Body of pancreas (tissue), 4 donors: ENCODE measurements around the gene TMEM145. TPM values are rescaled to one million over a fixed set of nuclear protein-coding genes. Genes with fewer than 3 reads are reported as not detected.

ENCODE experiments used
- ATAC-seq: fragments of 150-250 bp; one replicate; pipeline ENCODE4 v1.9.1; 2016
- DNase-seq, 4 donors: peaks; one replicate each; pipeline ENCODE4 v3.0.0-alpha.2; 2019
- H3K27ac ChIP-seq, 4 donors: fragments of 200-600 bp; sonication (generic); 1 replicate in 3 of 4; 2 replicates in 1 of 4; pipeline versions ENCODE4 v1.5.1 to v1.6.1; 2016 to 2019; ENCODE audit warnings: mild to moderate bottlenecking in 1 of 4, mixed read lengths in 1 of 4, moderate library complexity in 1 of 4
- H3K27me3 ChIP-seq, 2 donors: fragments of 200-600 bp; sonication (generic); one replicate each; pipeline ENCODE4 v1.6.0; 2016; ENCODE audit warnings: mild to moderate bottlenecking in 1 of 2
- H3K36me3 ChIP-seq, 2 donors: fragments of 200-600 bp; sonication (generic); replicated peaks in 1 of 2; 2 replicates each; pipeline ENCODE4 v1.5.1; 2016; ENCODE audit warnings: low read depth in 2 of 2; ENCODE audit not compliant: insufficient read depth in 1 of 2
- H3K4me1 ChIP-seq: fragments of 200-600 bp; sonication (generic); one replicate; pipeline ENCODE4 v1.6.0; 2016
- H3K4me3 ChIP-seq, 2 donors: fragments of 200-600 bp; sonication (generic); 1 replicate in 1 of 2; 2 replicates in 1 of 2; pipeline ENCODE4 v1.5.1; 2016 to 2019
- H3K9me3 ChIP-seq, 3 donors: fragments of 200-600 bp; sonication (generic); 1 replicate in 2 of 3; 2 replicates in 1 of 3; pipeline ENCODE4 v1.5.1; 2016
- POLR2A ChIP-seq, 3 donors: fragments of 450-650 bp; IDR thresholded peaks; one replicate each; pipeline ENCODE4 v1.6.1; 2016; ENCODE audit warnings: antibody characterized with exemption in 3 of 3, mild to moderate bottlenecking in 2 of 3
- WGBS, 2 donors: methylation state at CpG; one replicate each; pipeline ENCODE4 v1.1.5; 2017; 5-methylcytosine and 5-hydroxymethylcytosine counted together
- intact Hi-C: fragments of 100-400 bp; cut with DNase I; formaldehyde crosslinking; loops from one replicate; pipeline ENCODE4 v1.15.1; 2023
- total RNA-seq, 2 donors: library from RNA; depleted of rRNA; stranded (reverse); fragments of >200 nt; gene quantifications; one replicate each; pipeline ENCODE4 v1.1.0, GENCODE V29; 2016
- TF ChIP-seq, protein P1 (sequence below), 7 experiments: fragments of 450-650 bp in 4 of 7; fragments of 200-600 bp in 3 of 7; sonication (generic) in 3 of 7; IDR thresholded peaks; one replicate each; pipeline ENCODE4 v1.5.1; 2016 to 2019; ENCODE audit warnings: antibody characterized with exemption in 7 of 7

TMEM145 gene
- total RNA-seq, 2 donors from 2014 or later = not detected

DNA sequence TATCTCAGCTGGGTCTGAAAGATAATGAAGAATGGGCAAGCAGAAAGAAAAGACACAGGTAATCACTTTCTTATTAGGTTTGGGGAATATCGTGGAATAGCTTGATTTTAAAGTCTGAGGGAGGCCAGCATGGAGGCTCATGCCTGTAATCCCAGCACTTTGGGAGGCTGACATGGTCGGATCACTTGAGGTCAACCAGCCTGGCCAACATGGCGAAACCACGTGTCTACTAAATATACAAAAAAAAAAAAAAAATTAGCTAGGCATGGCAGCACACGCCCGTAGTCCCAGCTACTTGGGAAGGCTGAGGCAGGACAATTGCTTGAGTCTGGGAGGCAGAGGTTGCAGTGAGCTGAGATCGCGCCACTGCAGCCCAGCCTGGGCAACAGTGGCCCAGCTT lies 9.2 kb upstream of the TMEM145 start:
- intact Hi-C loops = no loop called here
- TF ChIP-seq, protein P1, sequence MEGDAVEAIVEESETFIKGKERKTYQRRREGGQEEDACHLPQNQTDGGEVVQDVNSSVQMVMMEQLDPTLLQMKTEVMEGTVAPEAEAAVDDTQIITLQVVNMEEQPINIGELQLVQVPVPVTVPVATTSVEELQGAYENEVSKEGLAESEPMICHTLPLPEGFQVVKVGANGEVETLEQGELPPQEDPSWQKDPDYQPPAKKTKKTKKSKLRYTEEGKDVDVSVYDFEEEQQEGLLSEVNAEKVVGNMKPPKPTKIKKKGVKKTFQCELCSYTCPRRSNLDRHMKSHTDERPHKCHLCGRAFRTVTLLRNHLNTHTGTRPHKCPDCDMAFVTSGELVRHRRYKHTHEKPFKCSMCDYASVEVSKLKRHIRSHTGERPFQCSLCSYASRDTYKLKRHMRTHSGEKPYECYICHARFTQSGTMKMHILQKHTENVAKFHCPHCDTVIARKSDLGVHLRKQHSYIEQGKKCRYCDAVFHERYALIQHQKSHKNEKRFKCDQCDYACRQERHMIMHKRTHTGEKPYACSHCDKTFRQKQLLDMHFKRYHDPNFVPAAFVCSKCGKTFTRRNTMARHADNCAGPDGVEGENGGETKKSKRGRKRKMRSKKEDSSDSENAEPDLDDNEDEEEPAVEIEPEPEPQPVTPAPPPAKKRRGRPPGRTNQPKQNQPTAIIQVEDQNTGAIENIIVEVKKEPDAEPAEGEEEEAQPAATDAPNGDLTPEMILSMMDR (IDR thresholded peaks at IDR 0.05) = no peak
- no peak for TF ChIP-seq POLR2A (IDR thresholded peaks at IDR 0.05)

DNA sequence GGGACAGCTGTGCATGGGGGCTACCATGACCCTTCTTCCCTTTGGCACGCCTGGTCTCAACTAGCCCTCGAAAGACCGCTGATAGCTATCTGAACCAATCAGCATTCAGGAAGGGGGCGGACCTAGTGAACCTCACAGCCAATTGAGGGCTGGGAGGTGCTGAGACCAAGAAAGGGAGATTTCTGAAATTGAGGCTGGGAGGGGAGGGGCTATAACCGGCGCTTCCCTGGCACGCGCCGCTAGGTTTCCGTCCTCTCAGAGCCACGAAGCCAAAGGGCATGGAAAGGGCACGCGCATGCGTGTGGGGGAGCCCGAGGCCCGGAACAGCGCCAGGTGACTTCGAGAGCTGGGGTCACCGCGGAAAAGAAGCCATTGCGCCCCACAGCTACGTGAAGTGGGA lies 6.5 kb upstream of the TMEM145 start:
- H3K4me1 ChIP-seq = peaks cover 13% of the 10 kb centered on the region
- no peak for ATAC-seq

More for the DNA sequence above, 9.2 kb upstream of the TMEM145 start:
- ATAC-seq (no peak), DNase-seq (no peak)
- H3K9me3 ChIP-seq = no peaks in the 10 kb centered on the region
- no peak overlapping the region for H3K4me3 ChIP-seq
- no peak overlapping the region for H3K27ac ChIP-seq
- 80 to 87% methylated on average over 8 of the region's 8 CpGs for WGBS, 2 donors
- H3K4me1 ChIP-seq = peaks cover 20% of the 10 kb centered on the region
- H3K36me3 ChIP-seq = no peaks in the 10 kb centered on the region
- no peaks in the 10 kb centered on the region for H3K27me3 ChIP-seq

DNA sequence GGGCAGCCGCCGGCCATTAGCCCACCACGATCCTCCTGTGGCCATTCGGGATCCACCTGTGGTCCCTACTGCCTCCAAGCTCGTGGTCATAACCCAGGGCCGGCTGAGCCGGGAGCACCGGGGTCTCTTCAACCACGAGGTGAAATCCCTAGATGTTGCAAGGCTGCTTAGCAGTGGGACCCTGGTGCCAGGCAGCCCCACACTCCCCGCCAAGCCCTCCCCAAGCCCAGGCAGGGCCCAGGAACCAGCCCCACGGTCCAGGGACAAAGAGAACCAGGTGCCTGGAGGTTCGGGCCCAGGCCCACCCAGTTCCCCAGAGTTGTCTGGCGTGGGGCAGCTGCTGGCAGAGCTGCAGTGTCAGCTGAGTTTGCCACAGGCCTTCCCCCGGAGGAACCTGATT lies 3.4 kb upstream of the TMEM145 start:
- H3K9me3 ChIP-seq = no peaks in the 10 kb centered on the region
- WGBS, 2 donors = 80 to 90% methylated on average over 4 to 12 of the region's 14 CpGs
- H3K27ac ChIP-seq = no peak overlapping the region
- peaks cover 15% of the 10 kb centered on the region for H3K4me1 ChIP-seq
- DNase-seq (no peak), ATAC-seq (no peak)
- intact Hi-C loops = no loop called here
- H3K36me3 ChIP-seq = no peaks in the 10 kb centered on the region
- TF ChIP-seq, protein P1 (IDR thresholded peaks at IDR 0.05) = no peak
- TF ChIP-seq POLR2A (IDR thresholded peaks at IDR 0.05) = no peak
- H3K4me3 ChIP-seq = no peak overlapping the region
- H3K27me3 ChIP-seq = no peaks in the 10 kb centered on the region

More for the DNA sequence above, 6.5 kb upstream of the TMEM145 start:
- no peaks in the 10 kb centered on the region for H3K27me3 ChIP-seq
- intact Hi-C loops = no loop called here
- DNase-seq = no peak
- TF ChIP-seq, protein P1 (IDR thresholded peaks at IDR 0.05) = no peak
- TF ChIP-seq POLR2A (IDR thresholded peaks at IDR 0.05) = no peak
- WGBS, 2 donors = 87 to 89% methylated on average over 21 to 22 of the region's 22 CpGs
- H3K36me3 ChIP-seq = no peaks in the 10 kb centered on the region
- H3K9me3 ChIP-seq = no peaks in the 10 kb centered on the region
- no peak overlapping the region for H3K27ac ChIP-seq
- H3K4me3 ChIP-seq = no peak overlapping the region

DNA sequence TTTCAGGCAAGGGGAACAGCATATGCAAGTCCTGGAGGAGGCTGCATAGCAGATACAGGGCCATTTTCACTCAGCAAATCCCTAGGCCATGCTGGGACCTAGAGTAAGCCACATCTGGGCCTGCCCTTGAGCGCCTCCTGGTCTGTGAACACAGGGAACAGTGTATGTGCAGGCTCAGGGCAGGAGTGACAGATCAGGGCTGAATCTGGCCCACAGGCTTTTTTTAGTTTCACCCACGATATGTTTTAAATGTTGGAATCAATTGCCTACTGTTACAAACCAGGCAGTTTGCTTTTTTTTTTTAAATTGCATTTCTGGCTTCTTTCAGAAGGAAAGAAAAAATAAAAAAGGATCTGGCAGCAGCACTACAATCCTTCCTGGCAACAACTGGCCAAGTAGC lies 1.5 kb upstream of the TMEM145 start:
- ATAC-seq (no peak), DNase-seq (no peak)
- Histone ChIP-seq H3K36me3 (no peaks in the 10 kb centered on the region), H3K27me3 (no peaks in the 10 kb centered on the region), H3K27ac (no peak overlapping the region), H3K4me1 (peaks cover 15% of the 10 kb centered on the region), H3K4me3 (no peak overlapping the region), H3K9me3 (no peaks in the 10 kb centered on the region)
- 57 to 67% methylated on average over 2 of the region's 2 CpGs for WGBS, 2 donors
- TF ChIP-seq, protein P1 (IDR thresholded peaks at IDR 0.05) = no peak
- no peak for TF ChIP-seq POLR2A (IDR thresholded peaks at IDR 0.05)
- intact Hi-C loops = no loop called here

DNA sequence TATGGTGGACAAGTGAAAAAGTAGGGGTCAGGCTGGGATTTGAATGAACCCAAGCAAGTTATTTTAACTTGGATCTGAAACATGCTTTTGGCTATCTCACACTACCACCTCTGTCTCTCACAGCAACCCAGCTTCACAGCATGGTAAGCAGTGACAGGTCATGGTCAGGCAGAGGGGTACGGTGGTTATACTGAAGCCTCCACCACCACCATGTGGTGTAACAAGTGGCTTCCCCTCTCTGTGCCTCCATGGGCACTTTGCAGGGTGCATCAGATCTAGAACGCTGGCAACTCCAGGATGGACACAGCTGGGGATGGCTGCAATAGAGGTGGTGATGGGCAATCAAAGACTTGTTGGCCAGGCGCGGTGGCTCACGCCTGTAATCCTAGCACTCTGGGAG lies 739 bp upstream of the TMEM145 start:
- no peak for DNase-seq
- Histone ChIP-seq H3K4me1 (peaks cover 15% of the 10 kb centered on the region), H3K9me3 (no peaks in the 10 kb centered on the region), H3K27ac (no peak overlapping the region), H3K4me3 (no peak overlapping the region), H3K36me3 (no peaks in the 10 kb centered on the region), H3K27me3 (no peaks in the 10 kb centered on the region)
- intact Hi-C loops = no loop called here
- WGBS, 2 donors = 71 to 92% methylated on average over 3 to 5 of the region's 5 CpGs
- ATAC-seq = no peak
- TF ChIP-seq, protein P1 (IDR thresholded peaks at IDR 0.05) = no peak
- TF ChIP-seq POLR2A (IDR thresholded peaks at IDR 0.05) = no peak
